Measurements from ENCODE around the gene AGTR1.

GRCh38 chr3:148717885-148718561 lies 20.3 kb downstream of the AGTR1 start:
- TF ChIP-seq POLR2AphosphoS5 (IDR thresholded peaks at IDR 0.05; ENCODE audit: low read depth, low read length) (no peak), TAF1 (IDR thresholded peaks at IDR 0.05; ENCODE audit: borderline replicate concordance, low read depth, low read length) (no peak), POLR2A (IDR thresholded peaks at IDR 0.05; ENCODE audit: low read depth, low read length) (no peak)

Measured in GM12892 (cell line).